Measurements from ENCODE around the gene ZNF516.

Gene ZNF516

GRCh38 chr18:76421685-76422078, 73.4 kb downstream of the ZNF516 start:
- no peak for DNase-seq (ENCODE audit: low read depth)

- no peak for DNase-seq (ENCODE audit: low read depth)
These were observed 74.0 kb downstream of the ZNF516 start for GRCh38 chr18:76420898-76421684.

GRCh38 chr18:76419811-76420210, 75.2 kb downstream of the ZNF516 start:
- no peak for DNase-seq (ENCODE audit: low read depth)

- no peak for DNase-seq (ENCODE audit: low read depth)
These were observed 78.1 kb downstream of the ZNF516 start for GRCh38 chr18:76416911-76417310.

GRCh38 chr18:76414936-76415621, 80.0 kb downstream of the ZNF516 start:
- no peak for DNase-seq (ENCODE audit: low read depth)

GRCh38 chr18:76412818-76413565, 82.0 kb downstream of the ZNF516 start:
- DNase-seq (ENCODE audit: low read depth) = no peak

GRCh38 chr18:76412010-76412817, 82.8 kb downstream of the ZNF516 start:
- DNase-seq (ENCODE audit: low read depth) = no peak

- DNase-seq (ENCODE audit: low read depth) = no peak
These were observed 84.2 kb downstream of the ZNF516 start for GRCh38 chr18:76410660-76411417.

GRCh38 chr18:76410033-76410432, 85.0 kb downstream of the ZNF516 start:
- no peak for DNase-seq (ENCODE audit: low read depth)

GRCh38 chr18:76408480-76409067, 86.5 kb downstream of the ZNF516 start:
- no peak for DNase-seq (ENCODE audit: low read depth)

- no peak for DNase-seq (ENCODE audit: low read depth)
These were observed 87.4 kb downstream of the ZNF516 start for GRCh38 chr18:76407681-76408080.

- DNase-seq (ENCODE audit: low read depth) = no peak
These were observed 88.3 kb downstream of the ZNF516 start for GRCh38 chr18:76406791-76407190.

- DNase-seq (ENCODE audit: low read depth) = no peak
These were observed 89.2 kb downstream of the ZNF516 start for GRCh38 chr18:76405681-76406356.

GRCh38 chr18:76405280-76405679, 89.8 kb downstream of the ZNF516 start:
- no peak for DNase-seq (ENCODE audit: low read depth)

GRCh38 chr18:76404345-76404831, 90.7 kb downstream of the ZNF516 start:
- DNase-seq (ENCODE audit: low read depth) = no peak

- DNase-seq (ENCODE audit: low read depth) = no peak
These were observed 92.7 kb downstream of the ZNF516 start for GRCh38 chr18:76402026-76402990.

- no peak for DNase-seq (ENCODE audit: low read depth)
These were observed 93.5 kb downstream of the ZNF516 start for GRCh38 chr18:76401498-76401897.

- no peak for DNase-seq (ENCODE audit: low read depth)
These were observed 95.2 kb downstream of the ZNF516 start for GRCh38 chr18:76399613-76400391.
